Type B pancreatic cell (in vitro differentiated cells): Measurements from ENCODE around the gene IDH3A. TPM values are rescaled to one million over a fixed set of nuclear protein-coding genes. Genes with fewer than 3 reads are reported as not detected.

Experiments used
- DNase-seq: peaks from one replicate; pipeline ENCODE4 v3.0.0; 2021; ENCODE audit warnings: mixed read lengths; ENCODE audit not compliant: unreplicated experiment; ENCODE audit errors: extremely low spot score
- H3K27ac Mint-ChIP-seq: 2 replicates; pipeline ENCODE4 v1.8.0; 2021; ENCODE audit warnings: mild to moderate bottlenecking, mixed read lengths
- H3K27me3 Mint-ChIP-seq: 2 replicates; pipeline ENCODE4 v1.8.0; 2021; ENCODE audit warnings: mixed read lengths
- H3K36me3 Mint-ChIP-seq: 2 replicates; pipeline ENCODE4 v1.8.0; 2021; ENCODE audit warnings: mixed read lengths
- H3K4me1 Mint-ChIP-seq: one replicate; pipeline ENCODE4 v1.8.0; 2021; ENCODE audit warnings: mixed read lengths; ENCODE audit not compliant: unreplicated experiment
- H3K4me3 Mint-ChIP-seq: 2 replicates; pipeline ENCODE4 v1.8.0; 2021; ENCODE audit warnings: mild to moderate bottlenecking, mixed read lengths
- H3K9me3 Mint-ChIP-seq: 2 replicates; pipeline ENCODE4 v1.8.0; 2021; ENCODE audit warnings: mixed read lengths
- total RNA-seq: library from RNA; stranded (reverse); gene quantifications from 2 replicates; pipeline ENCODE4 v1.2.1, GENCODE V29; 2021; ENCODE audit warnings: low replicate concordance
- TF ChIP-seq, protein P1 (sequence below): fragments of 200-600 bp; sonication (generic); conservative IDR thresholded peaks from 2 replicates; pipeline ENCODE4 v1.5.0; 2021; ENCODE audit warnings: antibody characterized with exemption, mild to moderate bottlenecking

Gene IDH3A
- total RNA-seq, 1 donor from 2014 or later = 66.5 TPM

GRCh38 chr15:78168608-78169007 is 19.4 kb downstream of the IDH3A start:
- no peak overlapping the region for H3K27ac Mint-ChIP-seq
- no peaks in the 10 kb centered on the region for H3K9me3 Mint-ChIP-seq
- peaks cover 20% of the 10 kb centered on the region for H3K36me3 Mint-ChIP-seq
- no peaks in the 10 kb centered on the region for H3K27me3 Mint-ChIP-seq
- TF ChIP-seq, protein P1, sequence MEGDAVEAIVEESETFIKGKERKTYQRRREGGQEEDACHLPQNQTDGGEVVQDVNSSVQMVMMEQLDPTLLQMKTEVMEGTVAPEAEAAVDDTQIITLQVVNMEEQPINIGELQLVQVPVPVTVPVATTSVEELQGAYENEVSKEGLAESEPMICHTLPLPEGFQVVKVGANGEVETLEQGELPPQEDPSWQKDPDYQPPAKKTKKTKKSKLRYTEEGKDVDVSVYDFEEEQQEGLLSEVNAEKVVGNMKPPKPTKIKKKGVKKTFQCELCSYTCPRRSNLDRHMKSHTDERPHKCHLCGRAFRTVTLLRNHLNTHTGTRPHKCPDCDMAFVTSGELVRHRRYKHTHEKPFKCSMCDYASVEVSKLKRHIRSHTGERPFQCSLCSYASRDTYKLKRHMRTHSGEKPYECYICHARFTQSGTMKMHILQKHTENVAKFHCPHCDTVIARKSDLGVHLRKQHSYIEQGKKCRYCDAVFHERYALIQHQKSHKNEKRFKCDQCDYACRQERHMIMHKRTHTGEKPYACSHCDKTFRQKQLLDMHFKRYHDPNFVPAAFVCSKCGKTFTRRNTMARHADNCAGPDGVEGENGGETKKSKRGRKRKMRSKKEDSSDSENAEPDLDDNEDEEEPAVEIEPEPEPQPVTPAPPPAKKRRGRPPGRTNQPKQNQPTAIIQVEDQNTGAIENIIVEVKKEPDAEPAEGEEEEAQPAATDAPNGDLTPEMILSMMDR = no peak
- no peak overlapping the region for H3K4me3 Mint-ChIP-seq
- no peaks in the 10 kb centered on the region for H3K4me1 Mint-ChIP-seq
- no peak for DNase-seq

GRCh38 chr15:78170848-78171773 is 21.9 kb downstream of the IDH3A start:
- TF ChIP-seq, protein P1 = no peak
- Mint-ChIP-seq H3K27me3 (no peaks in the 10 kb centered on the region), H3K27ac (no peak overlapping the region), H3K4me3 (no peak overlapping the region), H3K9me3 (no peaks in the 10 kb centered on the region), H3K36me3 (peaks cover 18% of the 10 kb centered on the region), H3K4me1 (no peaks in the 10 kb centered on the region)
- peak; percentile 16 for DNase-seq

GRCh38 chr15:78171864-78172472 is 22.8 kb downstream of the IDH3A start:
- Mint-ChIP-seq H3K4me1 (no peaks in the 10 kb centered on the region), H3K27me3 (no peaks in the 10 kb centered on the region), H3K36me3 (peaks cover 15% of the 10 kb centered on the region), H3K27ac (no peak overlapping the region), H3K4me3 (no peak overlapping the region), H3K9me3 (no peaks in the 10 kb centered on the region)
- TF ChIP-seq, protein P1 = no peak
- peak; percentile 49 for DNase-seq

DNA sequence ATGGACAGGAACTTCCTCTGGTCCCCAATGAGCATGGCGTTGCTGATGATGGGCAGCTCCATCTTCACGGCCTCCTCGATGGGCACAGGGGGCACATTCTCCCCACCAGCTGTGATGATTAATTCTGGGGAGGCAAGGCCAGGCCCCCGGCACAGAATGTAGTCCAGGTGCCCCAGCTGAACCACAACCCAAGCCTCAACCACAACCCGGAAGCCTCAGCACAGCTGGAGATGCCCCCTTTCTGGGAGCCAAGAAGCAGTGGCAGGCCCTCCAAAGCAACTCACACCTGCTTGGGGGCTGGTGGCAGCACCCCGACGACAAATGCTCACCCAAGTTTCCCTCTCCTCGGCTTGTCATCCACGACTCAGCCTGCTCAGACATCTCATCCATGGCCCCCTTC is 25.2 kb downstream of the IDH3A start:
- TF ChIP-seq, protein P1 = no peak
- H3K4me3 Mint-ChIP-seq = no peak overlapping the region
- H3K36me3 Mint-ChIP-seq = peaks cover 10% of the 10 kb centered on the region
- DNase-seq = peak; percentile 48
- no peaks in the 10 kb centered on the region for H3K4me1 Mint-ChIP-seq
- peaks cover 2% of the 10 kb centered on the region for H3K27me3 Mint-ChIP-seq
- H3K9me3 Mint-ChIP-seq = no peaks in the 10 kb centered on the region
- H3K27ac Mint-ChIP-seq = no peak overlapping the region

DNA sequence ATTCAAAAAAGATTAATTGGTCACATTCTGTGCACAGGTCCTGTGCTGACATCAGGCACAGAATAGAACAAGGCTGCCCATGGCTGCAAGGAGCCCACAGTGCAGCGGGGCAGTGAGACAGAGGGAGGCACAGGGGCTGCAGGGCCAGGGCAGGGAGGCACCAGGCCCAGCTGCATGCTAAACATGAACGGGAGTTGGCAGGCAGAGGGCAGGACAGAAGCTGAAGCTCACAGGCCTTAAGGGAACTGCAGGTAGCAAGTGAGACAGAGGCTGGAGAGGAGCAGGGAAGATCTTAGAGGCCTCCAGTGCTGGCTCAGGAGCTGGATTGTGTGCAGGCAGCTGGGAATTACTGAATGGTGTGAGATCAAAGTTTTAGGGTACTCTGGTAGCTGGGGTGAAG is 26.2 kb downstream of the IDH3A start:
- Mint-ChIP-seq H3K4me1 (no peaks in the 10 kb centered on the region), H3K36me3 (peaks cover 9% of the 10 kb centered on the region)
- TF ChIP-seq, protein P1 = no peak

More for the DNA sequence above, 26.2 kb downstream of the IDH3A start:
- no peak overlapping the region for H3K27ac Mint-ChIP-seq
- H3K27me3 Mint-ChIP-seq = peaks cover 2% of the 10 kb centered on the region
- peak; percentile 48 for DNase-seq
- H3K4me3 Mint-ChIP-seq = no peak overlapping the region
- no peaks in the 10 kb centered on the region for H3K9me3 Mint-ChIP-seq
